Measurements from ENCODE around the gene MCRS1.
A peak's percentile ranks its signal among the peaks of the same experiment; 100 is the strongest.

MCRS1 gene

GRCh38 chr12:49598527-49598926 is 30.6 kb upstream of the MCRS1 start:
- Histone ChIP-seq H3K4me3 (ENCODE audit: low read depth in 1 of 2, low read length in 2 of 2) (no peak overlapping the region), H3K27me3 (ENCODE audit: control insufficient read depth in 1 of 2, insufficient read depth in 2 of 2, low read length in 2 of 2) (no peaks in the 10 kb centered on the region), H3K36me3 (ENCODE audit: insufficient read depth, low read length) (no peaks in the 10 kb centered on the region), H3K9ac (ENCODE audit: low read length) (no peak overlapping the region), H3K9me3 (ENCODE audit: low read length) (no peaks in the 10 kb centered on the region), H3K4me1 (ENCODE audit: insufficient read depth, low read length) (no peaks in the 10 kb centered on the region), H3K27ac (ENCODE audit: low read depth, low read length) (no peak overlapping the region)

GRCh38 chr12:49588721-49589516 is 21.0 kb upstream of the MCRS1 start:
- Histone ChIP-seq H3K4me3 (ENCODE audit: low read depth in 1 of 2, low read length in 2 of 2) (no peak overlapping the region), H3K4me1 (ENCODE audit: insufficient read depth, low read length) (peaks cover 3% of the 10 kb centered on the region), H3K9ac (ENCODE audit: low read length) (no peak overlapping the region), H3K27ac (ENCODE audit: low read depth, low read length) (no peak overlapping the region), H3K36me3 (ENCODE audit: insufficient read depth, low read length) (peaks cover 6% of the 10 kb centered on the region), H3K27me3 (ENCODE audit: control insufficient read depth in 1 of 2, insufficient read depth in 2 of 2, low read length in 2 of 2) (no peaks in the 10 kb centered on the region), H3K9me3 (ENCODE audit: low read length) (no peaks in the 10 kb centered on the region)

GRCh38 chr12:49588281-49588680 is 20.3 kb upstream of the MCRS1 start:
- Histone ChIP-seq H3K27ac (ENCODE audit: low read depth, low read length) (no peak overlapping the region), H3K36me3 (ENCODE audit: insufficient read depth, low read length) (peaks cover 6% of the 10 kb centered on the region), H3K4me3 (ENCODE audit: low read depth in 1 of 2, low read length in 2 of 2) (no peak overlapping the region), H3K9ac (ENCODE audit: low read length) (no peak overlapping the region), H3K4me1 (ENCODE audit: insufficient read depth, low read length) (peaks cover 9% of the 10 kb centered on the region), H3K27me3 (ENCODE audit: control insufficient read depth in 1 of 2, insufficient read depth in 2 of 2, low read length in 2 of 2) (no peaks in the 10 kb centered on the region), H3K9me3 (ENCODE audit: low read length) (no peaks in the 10 kb centered on the region)

GRCh38 chr12:49587174-49587908 is 19.4 kb upstream of the MCRS1 start:
- no peak overlapping the region for H3K27ac ChIP-seq (ENCODE audit: low read depth, low read length)
- no peaks in the 10 kb centered on the region for H3K9me3 ChIP-seq (ENCODE audit: low read length)
- no peak overlapping the region for H3K4me3 ChIP-seq (ENCODE audit: low read depth in 1 of 2, low read length in 2 of 2)
- H3K9ac ChIP-seq (ENCODE audit: low read length), result no peak overlapping the region
- no peaks in the 10 kb centered on the region for H3K27me3 ChIP-seq (ENCODE audit: control insufficient read depth in 1 of 2, insufficient read depth in 2 of 2, low read length in 2 of 2)
- H3K4me1 ChIP-seq (ENCODE audit: insufficient read depth, low read length), result peaks cover 17% of the 10 kb centered on the region
- H3K36me3 ChIP-seq (ENCODE audit: insufficient read depth, low read length), result peaks cover 6% of the 10 kb centered on the region

- no peaks in the 10 kb centered on the region for H3K9me3 ChIP-seq (ENCODE audit: low read length)
- no peaks in the 10 kb centered on the region for H3K27me3 ChIP-seq (ENCODE audit: control insufficient read depth in 1 of 2, insufficient read depth in 2 of 2, low read length in 2 of 2)
- H3K9ac ChIP-seq (ENCODE audit: low read length), result no peak overlapping the region
- no peak overlapping the region for H3K4me3 ChIP-seq (ENCODE audit: low read depth in 1 of 2, low read length in 2 of 2)
- peaks cover 6% of the 10 kb centered on the region for H3K36me3 ChIP-seq (ENCODE audit: insufficient read depth, low read length)
- no peak overlapping the region for H3K27ac ChIP-seq (ENCODE audit: low read depth, low read length)
- H3K4me1 ChIP-seq (ENCODE audit: insufficient read depth, low read length), result peaks cover 24% of the 10 kb centered on the region
These were observed 17.8 kb upstream of the MCRS1 start for GRCh38 chr12:49585477-49586459.

GRCh38 chr12:49584591-49584990 is 16.6 kb upstream of the MCRS1 start:
- H3K4me3 ChIP-seq (ENCODE audit: low read depth in 1 of 2, low read length in 2 of 2), result no peak overlapping the region
- no peaks in the 10 kb centered on the region for H3K27me3 ChIP-seq (ENCODE audit: control insufficient read depth in 1 of 2, insufficient read depth in 2 of 2, low read length in 2 of 2)
- no peak overlapping the region for H3K27ac ChIP-seq (ENCODE audit: low read depth, low read length)
- H3K9ac ChIP-seq (ENCODE audit: low read length), result no peak overlapping the region
- H3K4me1 ChIP-seq (ENCODE audit: insufficient read depth, low read length), result peaks cover 32% of the 10 kb centered on the region
- peaks cover 6% of the 10 kb centered on the region for H3K36me3 ChIP-seq (ENCODE audit: insufficient read depth, low read length)
- no peaks in the 10 kb centered on the region for H3K9me3 ChIP-seq (ENCODE audit: low read length)

GRCh38 chr12:49583366-49584094 is 15.6 kb upstream of the MCRS1 start:
- peaks cover 32% of the 10 kb centered on the region for H3K4me1 ChIP-seq (ENCODE audit: insufficient read depth, low read length)
- peaks cover 6% of the 10 kb centered on the region for H3K36me3 ChIP-seq (ENCODE audit: insufficient read depth, low read length)
- H3K4me3 ChIP-seq (ENCODE audit: low read depth in 1 of 2, low read length in 2 of 2), result no peak overlapping the region
- no peaks in the 10 kb centered on the region for H3K9me3 ChIP-seq (ENCODE audit: low read length)
- peak overlapping the region; percentile 48 for H3K27ac ChIP-seq (ENCODE audit: low read depth, low read length)
- H3K9ac ChIP-seq (ENCODE audit: low read length), result no peak overlapping the region
- no peaks in the 10 kb centered on the region for H3K27me3 ChIP-seq (ENCODE audit: control insufficient read depth in 1 of 2, insufficient read depth in 2 of 2, low read length in 2 of 2)

GRCh38 chr12:49582850-49583249 is 14.9 kb upstream of the MCRS1 start:
- no peak overlapping the region for H3K9ac ChIP-seq (ENCODE audit: low read length)
- no peak overlapping the region for H3K4me3 ChIP-seq (ENCODE audit: low read depth in 1 of 2, low read length in 2 of 2)
- peak overlapping the region; percentile 48 for H3K27ac ChIP-seq (ENCODE audit: low read depth, low read length)
- H3K36me3 ChIP-seq (ENCODE audit: insufficient read depth, low read length), result peaks cover 6% of the 10 kb centered on the region
- H3K27me3 ChIP-seq (ENCODE audit: control insufficient read depth in 1 of 2, insufficient read depth in 2 of 2, low read length in 2 of 2), result no peaks in the 10 kb centered on the region
- peaks cover 32% of the 10 kb centered on the region for H3K4me1 ChIP-seq (ENCODE audit: insufficient read depth, low read length)
- H3K9me3 ChIP-seq (ENCODE audit: low read length), result no peaks in the 10 kb centered on the region

- Histone ChIP-seq H3K36me3 (ENCODE audit: insufficient read depth, low read length) (peaks cover 6% of the 10 kb centered on the region), H3K9ac (ENCODE audit: low read length) (no peak overlapping the region), H3K27ac (ENCODE audit: low read depth, low read length) (peak overlapping the region; percentile 15), H3K4me1 (ENCODE audit: insufficient read depth, low read length) (peaks cover 32% of the 10 kb centered on the region), H3K9me3 (ENCODE audit: low read length) (no peaks in the 10 kb centered on the region), H3K4me3 (ENCODE audit: low read depth in 1 of 2, low read length in 2 of 2) (no peak overlapping the region), H3K27me3 (ENCODE audit: control insufficient read depth in 1 of 2, insufficient read depth in 2 of 2, low read length in 2 of 2) (no peaks in the 10 kb centered on the region)
These were observed 14.3 kb upstream of the MCRS1 start for GRCh38 chr12:49582201-49582600.

GRCh38 chr12:49580572-49581535 is 12.9 kb upstream of the MCRS1 start:
- H3K9me3 ChIP-seq (ENCODE audit: low read length), result no peaks in the 10 kb centered on the region
- no peak overlapping the region for H3K27ac ChIP-seq (ENCODE audit: low read depth, low read length)
- no peaks in the 10 kb centered on the region for H3K36me3 ChIP-seq (ENCODE audit: insufficient read depth, low read length)
- peaks cover 32% of the 10 kb centered on the region for H3K4me1 ChIP-seq (ENCODE audit: insufficient read depth, low read length)
- H3K27me3 ChIP-seq (ENCODE audit: control insufficient read depth in 1 of 2, insufficient read depth in 2 of 2, low read length in 2 of 2), result no peaks in the 10 kb centered on the region
- no peak overlapping the region for H3K4me3 ChIP-seq (ENCODE audit: low read depth in 1 of 2, low read length in 2 of 2)
- no peak overlapping the region for H3K9ac ChIP-seq (ENCODE audit: low read length)

Data from muscle layer of colon (tissue), 2 donors.